GM18507 (cell line): ENCODE measurements around the gene KAT6B.

Source experiments
- DNase-seq: peaks from one replicate; pipeline ENCODE4 v3.0.0; 2011; ENCODE audit warnings: low read depth; ENCODE audit not compliant: insufficient read length; ENCODE audit errors: extremely low spot score
- FAIRE-seq: peaks from 2 replicates; lab custom pipeline; 2011; peaks lifted over from hg19 to GRCh38; lab: Jason Lieb, UNC

Gene KAT6B

GRCh38 chr10:75070961-75071428 is 244.6 kb downstream of the KAT6B start:
- no peak for FAIRE-seq
- no peak for DNase-seq

- DNase-seq, result no peak
- no peak for FAIRE-seq
Measured at GRCh38 chr10:75071756-75072155, 245.4 kb downstream of the KAT6B start.

GRCh38 chr10:75072727-75073126 is 246.3 kb downstream of the KAT6B start:
- DNase-seq (no peak), FAIRE-seq (no peak)

DNA sequence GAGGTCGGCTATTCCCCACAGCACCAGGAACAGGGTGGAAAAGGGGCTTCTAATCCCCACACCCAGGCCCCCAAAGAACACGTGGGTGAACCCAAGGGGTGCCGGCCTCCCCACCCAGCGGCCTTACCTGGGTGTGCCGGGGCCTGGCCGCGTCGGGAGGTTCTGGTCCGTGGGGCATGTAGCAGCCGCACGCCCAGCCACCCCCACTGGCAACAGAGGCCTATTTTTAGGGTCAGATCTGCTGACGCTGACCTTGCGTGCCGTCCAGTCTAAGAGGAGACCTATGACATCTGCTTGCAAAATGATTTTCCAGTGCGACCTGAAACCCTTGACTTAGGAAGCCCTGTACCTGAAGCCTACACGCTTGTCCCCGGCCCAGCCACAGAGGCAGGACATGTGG is 247.0 kb downstream of the KAT6B start:
- FAIRE-seq (no peak), DNase-seq (no peak)

- DNase-seq (no peak), FAIRE-seq (no peak)
Measured at GRCh38 chr10:75074711-75075445, 248.5 kb downstream of the KAT6B start.

DNA sequence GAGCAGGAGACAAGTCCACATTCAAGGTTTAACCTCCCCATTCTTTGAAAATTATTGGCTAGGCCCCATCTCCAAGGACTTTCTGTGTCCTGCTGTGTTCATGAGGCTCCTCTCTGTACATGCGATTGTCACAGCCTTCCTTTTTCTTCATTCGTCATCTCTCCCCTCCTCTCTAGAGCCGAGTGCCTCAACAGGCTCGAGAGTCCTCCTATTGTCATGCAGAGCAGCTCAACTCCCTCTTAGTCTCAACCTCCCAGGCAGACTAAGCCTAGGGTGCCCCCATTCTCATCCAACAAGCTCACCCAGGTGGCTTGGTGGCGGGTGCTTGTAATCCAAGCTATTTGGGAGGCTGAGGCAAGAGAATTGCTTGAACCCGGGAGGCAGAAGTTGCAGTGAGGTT is 249.9 kb downstream of the KAT6B start:
- DNase-seq (no peak), FAIRE-seq (no peak)

DNA sequence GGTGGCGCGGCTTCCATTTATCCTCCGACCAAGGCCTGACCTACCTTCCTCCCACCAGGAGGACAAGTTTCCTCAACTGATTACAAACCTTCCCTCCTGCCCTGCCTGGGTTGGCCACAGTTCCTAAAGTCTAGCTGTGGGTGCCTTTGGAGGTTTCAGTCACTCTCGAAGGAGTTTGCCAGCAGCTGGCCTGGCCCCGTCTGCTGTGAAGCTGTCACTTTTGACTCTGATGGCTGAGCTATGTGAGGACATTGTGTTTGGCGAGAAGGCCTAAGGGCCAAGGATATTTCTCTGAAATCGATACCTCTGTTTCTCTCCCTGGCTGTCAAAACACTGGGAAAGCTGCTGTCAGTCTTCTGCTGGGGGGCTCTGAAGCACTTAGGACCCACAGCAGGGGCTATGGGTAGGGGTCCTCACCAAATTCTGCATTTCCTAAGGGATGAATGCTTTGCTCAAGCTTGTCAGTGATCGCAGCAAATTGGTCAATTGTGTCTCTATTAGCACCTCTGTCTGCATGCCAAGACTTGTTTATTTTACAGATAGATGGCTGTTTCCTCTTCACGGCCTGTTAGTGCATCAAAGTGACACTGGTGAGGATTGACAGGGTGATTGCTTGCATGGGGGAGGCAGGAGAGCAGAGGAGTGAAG is 253.2 kb downstream of the KAT6B start:
- FAIRE-seq (no peak), DNase-seq (no peak)

GRCh38 chr10:75080554-75080953 is 254.2 kb downstream of the KAT6B start:
- DNase-seq (no peak), FAIRE-seq (no peak)

DNA sequence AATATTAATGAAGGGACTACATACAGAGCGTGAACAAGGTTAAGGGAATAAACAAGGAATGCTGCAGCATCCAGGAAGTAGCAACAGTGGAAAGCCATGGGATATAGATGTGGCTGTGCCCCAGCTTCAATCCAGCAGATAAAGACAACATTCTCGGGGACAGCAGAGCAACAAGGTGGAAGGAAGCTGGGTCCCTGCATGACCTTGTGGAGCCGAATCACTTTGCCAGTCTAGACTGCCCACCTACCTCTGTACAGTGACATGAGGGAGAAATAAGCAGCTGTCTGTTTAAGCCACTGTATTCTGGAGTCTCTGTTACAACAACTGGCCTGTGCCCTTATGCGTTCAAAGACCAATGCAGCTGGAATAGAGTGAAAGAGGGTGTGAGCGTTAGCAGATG is 255.0 kb downstream of the KAT6B start:
- DNase-seq (no peak), FAIRE-seq (no peak)
